ENCODE results near the gene ARPC3.
"Not testable (repeated sequence)": the region's sequence is repeated elsewhere in the genome, so short reads cannot be mapped to it uniquely, and the experiment has no call there.

Gene ARPC3

GRCh38 chr12:110458756-110459155 is 8.6 kb upstream of the ARPC3 start:
- H3K27me3 ChIP-seq, result no peaks in the 10 kb centered on the region
- H3K4me1 ChIP-seq, result peaks cover 33% of the 10 kb centered on the region
- H3K4me2 ChIP-seq, result no peak overlapping the region
- no peaks in the 10 kb centered on the region for H4K20me1 ChIP-seq
- TF ChIP-seq Cebpa-rat (IDR thresholded peaks at IDR 0.05), result no peak
- peaks cover 92% of the 10 kb centered on the region for H3K36me3 ChIP-seq
- no peak overlapping the region for H3K4me3 ChIP-seq
- H3K27ac ChIP-seq, result no peak overlapping the region
- H3K9me3 ChIP-seq, result no peaks in the 10 kb centered on the region
- H3K9ac ChIP-seq, result no peak overlapping the region

DNA sequence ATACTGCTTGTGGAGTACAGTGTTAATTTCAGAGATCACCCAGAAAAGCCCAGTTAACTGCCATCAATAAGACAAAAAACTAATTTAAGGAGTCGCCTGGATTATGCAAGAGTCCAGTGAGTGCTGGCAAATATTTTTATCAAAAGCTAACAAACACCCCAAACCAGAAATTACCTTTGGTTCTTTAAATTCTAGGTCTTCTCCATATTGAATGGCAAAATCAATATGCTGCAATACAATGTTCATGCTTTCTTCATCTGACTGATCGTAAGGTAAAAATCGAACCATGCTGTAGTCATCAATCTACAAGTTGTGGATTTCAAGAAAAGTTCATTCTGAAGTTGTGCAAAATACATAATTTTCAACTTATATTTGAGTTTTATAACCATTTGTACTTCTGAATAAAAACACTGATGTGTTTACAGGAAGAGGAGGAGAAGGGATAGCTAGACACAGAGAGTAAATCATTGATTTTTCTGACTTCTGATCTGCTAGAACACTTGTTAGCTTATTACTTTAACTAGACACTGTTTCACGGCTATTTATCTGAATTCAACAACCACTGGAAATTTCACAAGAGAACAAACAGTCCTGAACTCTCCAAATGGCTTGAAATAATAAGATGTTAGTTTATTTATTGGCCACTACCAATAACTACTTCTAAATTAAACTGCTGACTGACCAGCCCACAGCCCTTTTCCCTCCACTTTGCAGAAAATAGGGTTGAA is 3.6 kb upstream of the ARPC3 start:
- H3K4me2 ChIP-seq, result no peak overlapping the region
- no peak for TF ChIP-seq Cebpa-rat (IDR thresholded peaks at IDR 0.05)
- H3K27ac ChIP-seq, result no peak overlapping the region
- no peaks in the 10 kb centered on the region for H3K9me3 ChIP-seq
- H3K27me3 ChIP-seq, result no peaks in the 10 kb centered on the region
- no peak overlapping the region for H3K4me3 ChIP-seq
- H3K36me3 ChIP-seq, result peaks cover 64% of the 10 kb centered on the region
- peaks cover 47% of the 10 kb centered on the region for H3K4me1 ChIP-seq
- H4K20me1 ChIP-seq, result peaks cover 9% of the 10 kb centered on the region
- H3K9ac ChIP-seq, result no peak overlapping the region; the same call in 1 of the 2 replicates

DNA sequence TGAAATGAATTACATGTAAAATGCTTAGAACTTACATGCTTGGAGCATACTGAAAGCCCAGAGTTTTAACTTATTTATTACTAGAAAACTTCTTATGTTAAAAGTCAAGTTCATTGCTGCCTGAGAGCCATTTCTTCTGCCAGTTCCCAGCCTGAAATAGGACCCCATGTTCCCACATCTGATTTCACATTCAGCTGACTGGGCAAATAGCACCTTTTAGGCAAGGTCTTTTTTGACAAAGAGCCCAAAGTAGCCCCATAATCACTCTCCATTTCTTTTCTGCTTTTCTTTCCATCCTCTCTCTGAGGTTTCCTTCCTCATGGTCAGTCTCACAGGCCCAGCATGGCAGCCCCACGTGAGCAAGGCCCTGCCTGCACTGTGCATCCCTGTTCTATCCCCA is 1.1 kb upstream of the ARPC3 start:
- peaks cover 65% of the 10 kb centered on the region for H3K36me3 ChIP-seq
- H3K27ac ChIP-seq, result no peak overlapping the region
- H4K20me1 ChIP-seq, result peaks cover 32% of the 10 kb centered on the region
- no peak for TF ChIP-seq Cebpa-rat (IDR thresholded peaks at IDR 0.05)
- no peak overlapping the region for H3K4me3 ChIP-seq
- H3K9me3 ChIP-seq, result no peaks in the 10 kb centered on the region
- H3K4me1 ChIP-seq, result peaks cover 44% of the 10 kb centered on the region
- no peak overlapping the region for H3K4me2 ChIP-seq
- no peak overlapping the region for H3K9ac ChIP-seq
- H3K27me3 ChIP-seq, result no peaks in the 10 kb centered on the region

DNA sequence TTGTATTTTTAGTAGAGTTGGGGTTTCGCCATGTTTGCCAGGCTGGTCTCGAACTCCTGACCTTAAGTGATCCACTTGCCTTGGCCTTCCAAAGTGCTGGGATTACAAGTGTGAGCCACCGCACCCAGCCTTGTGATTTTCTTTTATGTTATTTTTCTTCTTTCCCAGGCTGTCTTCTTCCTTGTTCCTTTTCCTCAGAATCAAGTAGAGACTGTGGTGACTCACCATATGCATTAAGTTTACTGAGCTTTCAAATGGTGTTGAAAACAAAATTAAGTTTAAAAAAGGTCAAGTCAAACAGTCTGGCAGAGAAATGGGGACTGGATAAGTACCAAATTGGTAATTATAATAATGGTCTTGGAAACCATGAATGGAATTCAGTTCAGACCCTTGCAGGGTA is 5.7 kb downstream of the ARPC3 start:
- Histone ChIP-seq H3K27ac (no peak overlapping the region), H3K4me3 (no peak overlapping the region), H4K20me1 (peaks cover 85% of the 10 kb centered on the region), H3K9ac (no peak overlapping the region), H3K36me3 (peaks cover 89% of the 10 kb centered on the region), H3K4me1 (peaks cover 23% of the 10 kb centered on the region), H3K27me3 (no peaks in the 10 kb centered on the region), H3K4me2 (no peak overlapping the region), H3K9me3 (no peaks in the 10 kb centered on the region)
- no peak for TF ChIP-seq Cebpa-rat (IDR thresholded peaks at IDR 0.05)

DNA sequence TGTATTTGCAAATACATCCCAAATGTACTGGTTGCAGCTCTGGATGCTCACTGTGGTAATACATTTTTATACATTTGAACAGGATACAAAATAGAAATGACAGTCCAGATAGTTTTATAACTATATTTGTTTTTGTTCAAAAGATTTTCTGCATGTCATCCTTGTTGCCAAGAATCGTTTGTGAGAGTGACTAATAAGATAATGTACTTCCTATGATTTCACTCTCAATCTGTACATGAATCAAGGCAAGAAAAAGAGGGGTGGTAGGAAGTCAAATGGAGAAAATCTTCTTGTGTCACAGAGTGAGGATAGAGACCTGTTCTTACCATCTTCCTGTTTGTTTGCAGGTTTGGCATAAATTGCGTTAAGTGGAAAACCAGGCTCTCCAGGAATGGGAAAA is 13.9 kb downstream of the ARPC3 start:
- TF ChIP-seq Cebpa-rat (IDR thresholded peaks at IDR 0.05), result no peak
- peaks cover 13% of the 10 kb centered on the region; the same call in 1 of the 2 replicates for H4K20me1 ChIP-seq
- no peak overlapping the region for H3K27ac ChIP-seq
- H3K27me3 ChIP-seq, result no peaks in the 10 kb centered on the region
- H3K36me3 ChIP-seq, result peaks cover 77% of the 10 kb centered on the region
- no peaks in the 10 kb centered on the region for H3K4me1 ChIP-seq
- no peak overlapping the region for H3K9ac ChIP-seq
- H3K4me3 ChIP-seq, result no peak overlapping the region
- no peaks in the 10 kb centered on the region for H3K9me3 ChIP-seq
- H3K4me2 ChIP-seq, result no peak overlapping the region

DNA sequence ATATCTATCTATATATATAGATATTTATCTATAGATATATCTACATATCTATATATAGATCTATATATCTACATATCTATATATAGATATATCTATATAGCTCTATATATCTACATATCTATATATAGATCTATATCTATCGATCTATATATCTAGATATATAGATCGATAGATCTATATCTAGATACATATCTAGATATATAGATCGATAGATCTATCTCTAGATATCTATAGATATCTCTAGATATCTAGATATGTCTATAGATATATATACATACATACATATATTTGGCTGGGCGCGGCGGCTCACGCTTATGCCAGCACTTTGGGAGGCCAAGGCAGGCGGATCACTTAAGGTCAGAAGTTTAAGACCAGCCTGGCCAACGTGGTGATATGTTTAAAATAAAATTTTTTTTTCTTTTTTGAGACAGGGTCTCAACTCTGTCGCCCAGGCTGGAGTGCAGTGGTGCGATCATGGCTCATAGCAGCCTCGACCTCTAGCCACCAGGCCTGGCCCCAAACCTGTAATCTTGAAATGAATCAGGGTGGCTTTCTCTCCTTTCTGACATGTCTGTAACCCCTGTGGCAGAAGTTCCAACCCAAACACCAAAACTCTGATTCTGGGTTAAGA is 18.1 kb downstream of the ARPC3 start:
- TF ChIP-seq Cebpa-rat (IDR thresholded peaks at IDR 0.05), result no peak
- no peaks in the 10 kb centered on the region for H4K20me1 ChIP-seq
- peaks cover 4% of the 10 kb centered on the region; the same call in 1 of the 2 replicates for H3K4me1 ChIP-seq
- peak overlapping the region; percentile 66; the same call in 1 of the 2 replicates for H3K4me3 ChIP-seq
- H3K9ac ChIP-seq, result no peak overlapping the region; the same call in 1 of the 2 replicates
- no peaks in the 10 kb centered on the region for H3K27me3 ChIP-seq
- no peaks in the 10 kb centered on the region for H3K9me3 ChIP-seq
- no peak overlapping the region for H3K27ac ChIP-seq
- H3K36me3 ChIP-seq, result peaks cover 35% of the 10 kb centered on the region
- peak overlapping the region; percentile 55; the same call in 1 of the 2 replicates for H3K4me2 ChIP-seq

GRCh38 chr12:110429676-110430075 is 20.5 kb downstream of the ARPC3 start:
- not testable (repeated sequence) for H3K27me3 ChIP-seq, H3K9ac ChIP-seq, H4K20me1 ChIP-seq, H3K9me3 ChIP-seq, H3K27ac ChIP-seq, H3K4me3 ChIP-seq, H3K4me1 ChIP-seq, H3K4me2 ChIP-seq
- H3K36me3 ChIP-seq, result peaks cover 11% of the 10 kb centered on the region

DNA sequence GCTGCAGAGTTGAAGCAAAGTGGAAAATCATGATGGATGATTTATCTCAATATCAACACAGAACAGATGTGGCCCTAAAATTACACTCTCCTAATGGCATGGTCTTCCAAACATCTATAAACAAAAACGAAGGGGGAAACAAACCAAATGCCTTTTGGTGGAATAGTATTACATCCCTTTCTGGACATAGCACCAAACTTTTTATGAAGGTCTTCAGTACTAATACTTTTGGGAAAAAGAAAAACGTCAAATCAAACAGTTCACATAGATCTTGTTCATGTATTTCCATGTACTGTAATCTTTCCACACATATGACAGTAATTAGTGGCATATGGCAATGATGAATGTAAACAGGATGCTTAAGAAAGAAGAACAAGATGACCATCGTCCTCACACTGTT is 23.7 kb downstream of the ARPC3 start:
- H3K4me3 ChIP-seq, result no peak overlapping the region
- no peaks in the 10 kb centered on the region for H3K9me3 ChIP-seq
- no peak overlapping the region for H3K9ac ChIP-seq
- H3K27me3 ChIP-seq, result no peaks in the 10 kb centered on the region
- TF ChIP-seq Cebpa-rat (IDR thresholded peaks at IDR 0.05), result no peak
- H3K36me3 ChIP-seq, result no peaks in the 10 kb centered on the region
- H3K4me2 ChIP-seq, result no peak overlapping the region
- peaks cover 4% of the 10 kb centered on the region; the same call in 1 of the 2 replicates for H3K4me1 ChIP-seq
- H4K20me1 ChIP-seq, result no peaks in the 10 kb centered on the region
- H3K27ac ChIP-seq, result no peak overlapping the region

DNA sequence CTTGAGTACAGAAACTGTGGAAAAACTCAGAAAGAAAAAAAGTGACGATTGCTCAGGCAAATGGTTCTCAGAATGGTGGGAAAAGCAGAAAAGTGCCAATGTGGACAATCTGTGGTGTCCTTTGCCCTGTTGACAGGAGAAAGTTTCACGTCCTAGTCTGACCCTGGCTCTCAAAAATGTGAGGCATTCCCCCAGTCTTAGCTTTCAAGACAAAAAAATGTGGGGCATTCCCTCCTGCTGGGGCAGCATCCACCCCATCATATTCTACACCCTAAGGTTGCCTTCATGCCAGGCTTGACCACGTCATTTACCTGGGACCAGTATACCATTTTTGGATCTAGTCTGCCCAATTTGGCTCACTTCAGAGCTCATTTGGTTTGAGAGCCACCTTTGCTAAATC is 25.9 kb downstream of the ARPC3 start:
- Histone ChIP-seq H3K36me3 (no peaks in the 10 kb centered on the region), H3K9me3 (no peaks in the 10 kb centered on the region), H3K4me3 (no peak overlapping the region), H3K4me2 (no peak overlapping the region), H3K9ac (no peak overlapping the region), H3K27ac (no peak overlapping the region), H4K20me1 (no peaks in the 10 kb centered on the region), H3K27me3 (no peaks in the 10 kb centered on the region), H3K4me1 (no peaks in the 10 kb centered on the region)
- no peak for TF ChIP-seq Cebpa-rat (IDR thresholded peaks at IDR 0.05)

DNA sequence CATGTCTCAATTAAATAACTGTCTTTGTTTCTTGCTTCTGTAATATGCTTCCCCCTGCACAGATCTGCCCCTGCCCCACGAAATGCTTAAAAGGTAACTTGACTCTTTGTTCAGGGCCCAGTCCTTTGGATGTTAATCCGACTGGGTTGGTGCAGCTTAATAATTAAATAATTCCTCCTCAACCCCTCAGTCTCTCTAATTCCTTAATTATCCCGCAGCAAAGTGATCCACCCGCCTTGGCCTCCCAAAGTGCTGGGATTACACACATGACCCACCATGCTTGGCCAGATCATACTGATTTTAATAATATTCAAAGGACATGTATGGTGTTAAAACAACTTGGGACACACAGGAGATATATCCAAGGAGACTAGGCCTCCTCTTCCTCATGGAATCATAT is 28.4 kb downstream of the ARPC3 start:
- H4K20me1 ChIP-seq, result no peaks in the 10 kb centered on the region
- no peaks in the 10 kb centered on the region for H3K27me3 ChIP-seq
- H3K4me2 ChIP-seq, result no peak overlapping the region
- TF ChIP-seq Cebpa-rat (IDR thresholded peaks at IDR 0.05), result no peak
- H3K4me1 ChIP-seq, result peaks cover 13% of the 10 kb centered on the region
- no peak overlapping the region for H3K27ac ChIP-seq
- no peak overlapping the region for H3K9ac ChIP-seq
- H3K9me3 ChIP-seq, result no peaks in the 10 kb centered on the region
- H3K36me3 ChIP-seq, result no peaks in the 10 kb centered on the region
- no peak overlapping the region for H3K4me3 ChIP-seq
